Measurements from ENCODE around the gene DDB1. TPM values are rescaled to one million over a fixed set of nuclear protein-coding genes. Genes with fewer than 3 reads are reported as not detected.

The DDB1 gene
- total RNA-seq, 2 donors from 2014 or later = 122 to 144 TPM

DNA sequence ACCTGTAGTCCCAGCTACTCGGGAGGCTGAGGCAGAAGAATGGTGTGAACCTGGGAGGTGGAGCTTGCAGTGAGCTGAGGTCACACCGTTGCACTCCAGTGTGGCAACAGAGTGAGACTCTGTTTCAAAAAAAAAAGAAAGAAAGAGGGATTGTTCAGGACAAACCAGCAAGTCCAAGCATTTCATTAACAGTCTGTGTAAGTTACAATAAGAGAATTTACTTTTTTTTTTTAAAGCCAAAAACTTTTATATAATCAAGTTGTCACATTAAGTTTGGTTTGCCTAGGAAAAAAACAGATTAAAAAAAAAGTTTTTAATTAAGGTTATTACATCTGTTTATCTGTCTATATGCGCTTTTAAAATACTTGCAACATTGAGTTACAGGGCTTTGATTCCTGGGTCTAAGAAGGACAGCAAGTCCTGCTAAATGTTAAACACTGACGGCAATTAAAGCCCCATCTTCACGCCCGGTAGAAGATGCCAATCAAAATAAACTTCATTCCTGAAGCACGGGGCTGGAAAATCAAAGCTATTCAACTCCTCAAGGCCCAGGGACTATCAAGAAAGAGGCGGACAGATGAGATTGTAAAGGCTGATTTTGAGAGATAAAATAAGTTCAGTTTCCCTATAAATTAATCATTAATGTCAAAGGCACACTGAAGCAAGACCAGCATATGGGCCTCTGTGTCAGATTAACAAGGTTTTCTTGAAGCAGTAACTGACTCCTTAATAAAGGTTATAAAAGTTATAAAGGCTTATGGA is 39.9 kb upstream of the DDB1 start:
- DNase-seq (ENCODE audit: low spot score) = no peak

DNA sequence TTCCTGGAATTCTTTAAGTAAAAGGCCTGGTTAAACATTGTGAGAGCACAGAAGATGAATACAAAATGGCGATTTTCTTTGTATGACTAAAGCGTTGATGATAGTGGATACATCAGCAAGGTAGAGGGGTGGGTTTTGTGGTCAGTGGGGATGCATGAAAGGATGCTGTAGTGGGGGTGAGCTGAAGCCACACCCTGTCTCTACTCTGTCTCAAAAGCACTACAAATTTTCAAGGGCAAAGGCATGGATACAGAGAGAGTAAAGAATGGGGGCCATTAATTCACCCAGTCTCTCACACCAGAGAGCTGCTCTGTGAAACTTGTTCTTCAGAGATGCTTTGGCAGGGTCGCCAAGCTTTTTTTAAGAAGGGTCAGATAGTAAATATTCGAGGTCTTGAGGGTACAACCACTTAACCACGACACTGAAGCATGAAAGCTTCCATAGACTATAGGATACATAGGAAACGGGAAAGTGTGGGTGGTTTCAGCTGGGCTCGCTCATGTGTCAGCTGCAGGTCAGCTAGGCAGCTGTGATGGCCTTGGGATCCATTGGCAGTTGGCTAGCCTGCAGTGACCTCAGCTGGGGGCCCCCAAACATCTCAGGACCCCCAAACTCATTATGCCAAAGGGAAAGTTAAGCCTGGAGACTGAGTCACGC is 37.6 kb upstream of the DDB1 start:
- TF ChIP-seq, protein P1, sequence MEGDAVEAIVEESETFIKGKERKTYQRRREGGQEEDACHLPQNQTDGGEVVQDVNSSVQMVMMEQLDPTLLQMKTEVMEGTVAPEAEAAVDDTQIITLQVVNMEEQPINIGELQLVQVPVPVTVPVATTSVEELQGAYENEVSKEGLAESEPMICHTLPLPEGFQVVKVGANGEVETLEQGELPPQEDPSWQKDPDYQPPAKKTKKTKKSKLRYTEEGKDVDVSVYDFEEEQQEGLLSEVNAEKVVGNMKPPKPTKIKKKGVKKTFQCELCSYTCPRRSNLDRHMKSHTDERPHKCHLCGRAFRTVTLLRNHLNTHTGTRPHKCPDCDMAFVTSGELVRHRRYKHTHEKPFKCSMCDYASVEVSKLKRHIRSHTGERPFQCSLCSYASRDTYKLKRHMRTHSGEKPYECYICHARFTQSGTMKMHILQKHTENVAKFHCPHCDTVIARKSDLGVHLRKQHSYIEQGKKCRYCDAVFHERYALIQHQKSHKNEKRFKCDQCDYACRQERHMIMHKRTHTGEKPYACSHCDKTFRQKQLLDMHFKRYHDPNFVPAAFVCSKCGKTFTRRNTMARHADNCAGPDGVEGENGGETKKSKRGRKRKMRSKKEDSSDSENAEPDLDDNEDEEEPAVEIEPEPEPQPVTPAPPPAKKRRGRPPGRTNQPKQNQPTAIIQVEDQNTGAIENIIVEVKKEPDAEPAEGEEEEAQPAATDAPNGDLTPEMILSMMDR (IDR thresholded peaks at IDR 0.05) = no peak
- Histone ChIP-seq H3K27ac (peak overlapping the region in 1 of 2 donors; percentile 11), H3K9me3 (no peaks in the 10 kb centered on the region), H3K4me3 (no peak overlapping the region), H3K27me3 (replicated peaks; ENCODE audit: insufficient read depth) (no peaks in the 10 kb centered on the region), H3K4me1 (ENCODE audit: control insufficient read depth in 1 of 2, low read depth in 2 of 2) (no peaks in the 10 kb centered on the region), H3K36me3 (peaks cover 24% of the 10 kb centered on the region)
- ATAC-seq (ENCODE audit: insufficient number of reproducible peaks, low FRiP score, low read depth) (no peak), DNase-seq (ENCODE audit: low spot score) (no peak)

More for the DNA sequence above, 39.9 kb upstream of the DDB1 start:
- TF ChIP-seq, protein P1 (IDR thresholded peaks at IDR 0.05) = no peak
- Histone ChIP-seq H3K4me3 (no peak overlapping the region), H3K36me3 (peaks cover 6% of the 10 kb centered on the region), H3K27me3 (replicated peaks; ENCODE audit: insufficient read depth) (no peaks in the 10 kb centered on the region), H3K9me3 (no peaks in the 10 kb centered on the region), H3K27ac (no peak overlapping the region), H3K4me1 (ENCODE audit: control insufficient read depth in 1 of 2, low read depth in 2 of 2) (no peaks in the 10 kb centered on the region)
- no peak for ATAC-seq (ENCODE audit: insufficient number of reproducible peaks, low FRiP score, low read depth)

DNA sequence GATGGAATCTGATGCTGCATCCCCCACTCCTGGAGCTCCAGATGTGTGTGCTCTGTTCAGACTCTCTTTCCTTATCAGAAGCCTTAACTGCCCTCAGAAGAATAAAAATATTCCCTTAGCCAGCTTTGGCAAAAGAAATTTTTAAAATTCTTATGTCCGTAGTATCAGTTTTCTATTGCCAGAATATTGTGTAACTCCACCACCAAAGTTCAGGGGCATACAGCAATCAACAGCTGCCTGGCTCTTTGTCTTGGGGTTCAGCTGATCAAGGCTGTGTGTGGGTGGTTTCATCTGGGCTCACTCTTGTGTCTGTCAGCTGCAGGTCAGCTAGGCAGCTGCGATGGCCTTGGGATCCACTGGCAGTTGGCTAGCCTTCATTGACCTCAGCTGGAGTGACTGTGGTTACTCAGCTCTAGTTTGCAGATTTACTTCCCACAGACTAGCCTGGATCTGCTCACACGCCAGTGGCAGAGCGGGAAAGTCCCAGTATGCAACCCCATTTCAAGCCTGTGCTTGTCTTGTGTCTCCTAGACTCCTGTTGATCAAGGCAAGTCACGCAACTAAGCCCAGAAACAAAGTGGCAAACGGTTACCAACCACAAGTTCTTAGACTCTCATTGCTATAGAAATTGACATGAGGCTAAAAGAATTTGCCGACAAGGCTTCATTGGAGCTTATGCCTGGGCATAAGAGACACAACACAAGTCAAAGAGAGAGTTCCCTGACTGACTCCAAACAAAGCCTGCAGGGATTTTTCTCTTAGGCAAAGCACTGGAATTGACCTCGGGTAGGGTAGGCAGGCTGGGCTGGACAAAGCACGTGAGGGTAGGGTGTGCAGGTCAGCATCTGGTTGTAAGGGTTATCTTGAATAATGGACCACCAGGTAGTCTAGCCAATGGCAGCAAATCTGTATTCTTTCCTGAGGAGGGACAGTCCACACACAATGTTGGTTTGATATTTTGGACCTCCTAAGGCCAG is 36.8 kb upstream of the DDB1 start:
- H3K36me3 ChIP-seq = peaks cover 24% of the 10 kb centered on the region
- H3K27ac ChIP-seq = peak overlapping the region in 1 of 2 donors; percentile 11

DNA sequence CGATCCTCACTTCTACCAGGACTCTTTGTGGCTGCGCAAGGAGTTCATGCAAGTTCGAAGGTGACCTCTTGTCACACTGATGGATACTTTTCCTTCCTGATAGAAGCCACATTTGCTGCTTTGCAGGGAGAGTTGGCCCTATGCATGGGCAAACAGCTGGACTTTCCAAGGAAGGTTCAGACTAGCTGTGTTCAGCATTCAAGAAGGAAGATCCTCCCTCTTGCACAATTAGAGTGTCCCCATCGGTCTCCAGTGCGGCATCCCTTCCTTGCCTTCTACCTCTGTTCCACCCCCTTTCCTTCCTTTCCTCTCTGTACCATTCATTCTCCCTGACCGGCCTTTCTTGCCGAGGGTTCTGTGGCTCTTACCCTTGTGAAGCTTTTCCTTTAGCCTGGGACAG is 35.7 kb upstream of the DDB1 start:
- H3K27me3 ChIP-seq (replicated peaks; ENCODE audit: insufficient read depth) = no peaks in the 10 kb centered on the region
- no peaks in the 10 kb centered on the region for H3K9me3 ChIP-seq
- H3K4me1 ChIP-seq (ENCODE audit: control insufficient read depth in 1 of 2, low read depth in 2 of 2) = peaks cover 0 to 3% of the 10 kb centered on the region in 2 donors
- ATAC-seq (ENCODE audit: insufficient number of reproducible peaks, low FRiP score, low read depth) (no peak), DNase-seq (ENCODE audit: low spot score) (no peak)
- no peak overlapping the region for H3K4me3 ChIP-seq
- H3K27ac ChIP-seq = no peak overlapping the region
- peaks cover 27% of the 10 kb centered on the region for H3K36me3 ChIP-seq
- TF ChIP-seq, protein P1 (IDR thresholded peaks at IDR 0.05) = no peak

More for the DNA sequence above, 36.8 kb upstream of the DDB1 start:
- Histone ChIP-seq H3K4me1 (ENCODE audit: control insufficient read depth in 1 of 2, low read depth in 2 of 2) (no peaks in the 10 kb centered on the region), H3K4me3 (no peak overlapping the region), H3K9me3 (no peaks in the 10 kb centered on the region), H3K27me3 (replicated peaks; ENCODE audit: insufficient read depth) (no peaks in the 10 kb centered on the region)
- DNase-seq (ENCODE audit: low spot score) (no peak), ATAC-seq (ENCODE audit: insufficient number of reproducible peaks, low FRiP score, low read depth) (no peak)
- TF ChIP-seq, protein P1 (IDR thresholded peaks at IDR 0.05) = no peak

Measured in thoracic aorta (tissue), 2 donors.